GM18909 (cell line): ENCODE measurements around the gene JPH2.
"Not testable (repeated sequence)": the region's sequence is repeated elsewhere in the genome, so short reads cannot be mapped to it uniquely, and the experiment has no call there.

Experiments
- ATAC-seq: cut with Tn5 transposase; IDR thresholded peaks from one replicate; pipeline ENCODE4 v1.9.1; 2021; ENCODE audit warnings: mild to moderate bottlenecking; ENCODE audit not compliant: unreplicated experiment, poor library complexity

Gene JPH2

DNA sequence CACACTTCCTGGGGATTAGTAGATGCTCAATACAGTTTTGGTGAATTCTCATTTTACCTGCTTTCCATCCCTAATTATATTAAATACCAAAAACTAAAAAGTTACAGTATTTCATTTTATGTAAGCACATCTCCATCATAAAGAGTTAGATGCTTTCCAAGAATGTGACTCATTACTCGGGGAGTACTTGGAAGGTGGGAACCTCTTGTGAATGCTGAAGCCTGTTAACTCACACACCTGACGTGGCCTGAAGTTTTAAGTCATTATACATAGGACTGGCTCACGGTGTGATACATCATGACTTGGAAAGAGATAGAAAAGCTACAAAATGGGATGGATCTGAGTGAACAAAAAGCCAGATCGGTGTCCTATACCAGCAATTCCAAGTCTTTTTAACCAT lies 25.8 kb upstream of the JPH2 start:
- no peak for ATAC-seq

DNA sequence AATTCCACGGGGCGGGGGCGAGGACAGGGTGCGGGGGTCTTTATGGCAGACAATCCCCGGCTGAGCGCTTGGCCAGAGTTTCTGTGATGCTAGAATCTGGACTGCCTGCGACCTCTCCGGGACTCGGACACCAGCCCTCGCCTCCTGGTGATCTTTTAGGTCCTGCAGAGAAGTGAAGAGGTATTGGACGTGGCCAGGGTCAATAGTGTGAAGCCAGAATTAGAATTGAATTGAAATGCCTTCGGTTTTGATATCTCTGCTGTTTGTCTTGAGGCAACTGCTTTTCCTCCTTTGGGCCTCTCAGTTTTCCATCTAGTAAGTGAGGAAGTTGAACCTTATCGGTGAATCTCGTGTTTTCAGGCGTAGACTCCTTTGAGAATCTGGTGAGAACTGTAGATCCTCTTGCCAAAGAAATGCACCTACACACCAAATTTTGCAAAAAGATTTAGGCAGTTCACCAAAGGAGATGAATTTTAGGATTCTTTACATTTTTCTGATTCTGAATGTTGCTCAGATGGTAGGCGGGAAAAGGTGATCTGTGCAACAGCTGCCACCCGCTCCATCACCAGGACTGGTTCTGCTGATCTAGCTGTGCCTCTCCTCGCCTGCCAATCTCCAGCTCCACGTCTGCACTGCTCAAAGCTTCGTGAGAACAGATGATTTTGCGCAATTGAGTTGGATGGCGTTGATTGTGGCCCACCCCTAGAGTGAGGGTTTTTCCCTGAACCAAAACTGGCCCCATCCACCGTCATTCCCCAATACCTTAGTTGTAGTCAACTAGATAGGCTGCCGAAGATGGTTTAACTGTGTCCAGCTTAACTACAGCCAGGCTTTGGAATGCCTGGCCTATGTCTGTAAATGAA lies 24.4 kb upstream of the JPH2 start:
- ATAC-seq, result no peak

DNA sequence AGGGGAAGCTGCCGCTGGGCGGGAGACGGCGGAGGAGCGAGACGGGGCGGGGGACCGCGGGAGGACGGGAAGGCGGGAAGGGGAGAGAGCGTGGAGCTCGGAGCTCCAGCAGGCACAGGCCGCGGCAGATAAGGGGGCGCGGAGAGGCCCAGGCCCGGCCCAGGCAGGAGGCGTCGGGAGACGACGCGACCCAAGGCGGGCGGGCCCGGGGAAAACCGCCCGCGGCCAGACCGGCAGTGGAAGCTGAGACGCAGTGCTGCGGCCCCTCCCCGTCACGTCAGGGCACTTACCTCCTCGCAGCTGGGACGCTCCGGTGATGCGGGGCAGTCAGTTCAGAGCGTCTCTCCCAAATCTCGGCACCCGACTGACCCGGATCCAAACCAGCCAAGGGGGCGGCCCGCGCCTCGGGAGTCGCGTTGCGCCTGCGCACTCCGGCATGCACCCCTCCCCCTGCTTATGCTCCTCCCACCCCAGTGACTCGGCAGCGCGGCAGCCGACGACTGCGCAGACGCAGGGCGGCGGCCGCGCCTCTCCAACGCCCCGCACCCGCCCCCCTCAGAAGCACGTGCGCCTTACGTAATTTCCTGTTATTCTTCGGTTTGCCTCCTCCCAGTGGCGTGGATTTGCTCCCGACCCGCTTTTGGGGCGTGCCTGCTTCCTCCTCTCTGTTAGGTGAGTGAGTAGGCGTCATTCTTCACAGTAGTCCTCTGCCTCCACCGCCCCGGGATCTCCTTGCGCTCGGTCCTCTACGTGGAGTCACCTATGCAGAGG lies 23.6 kb upstream of the JPH2 start, which contains the start of gene OSER1:
OSER1 (minus strand) TSS at position 366 of the 771 bp plus-strand sequence. CDS start 3,814 bp downstream, outside the sequence.
- peak; percentile 87 for ATAC-seq

DNA sequence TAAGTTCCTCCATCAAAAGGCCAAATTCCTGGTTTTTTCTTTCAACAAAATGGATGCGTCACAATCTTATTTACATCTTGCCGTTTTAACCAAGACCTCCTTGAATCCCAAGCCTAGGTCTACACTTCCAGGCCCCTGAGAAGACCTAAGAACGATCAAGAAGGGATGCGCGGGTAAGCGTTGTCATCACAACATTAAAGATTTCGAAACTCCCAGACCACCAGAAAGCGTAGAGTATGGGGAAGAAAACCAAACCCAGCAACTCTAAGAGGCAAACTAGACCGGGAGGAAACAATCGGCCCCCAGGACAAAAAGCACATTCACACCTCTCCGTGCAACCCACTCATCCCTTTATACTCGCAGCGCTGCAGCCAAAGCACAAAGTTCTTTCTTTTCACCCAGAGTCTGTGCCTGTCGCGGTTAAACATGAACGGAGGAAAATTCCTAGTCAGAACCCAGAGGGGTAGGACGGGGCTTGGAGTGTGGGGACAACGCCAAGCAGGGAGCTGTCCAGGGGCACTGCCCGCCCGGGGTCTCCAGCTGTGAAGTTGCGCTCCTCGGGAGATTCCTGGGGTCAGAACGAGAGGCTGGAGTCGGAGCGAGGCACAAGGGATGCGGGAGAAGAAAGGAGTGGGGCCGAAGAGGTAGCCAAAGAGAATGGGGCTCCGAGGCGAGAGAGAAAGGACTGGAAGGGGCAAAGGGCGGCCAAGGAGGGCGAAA lies 22.9 kb upstream of the JPH2 start:
- no peak for ATAC-seq

DNA sequence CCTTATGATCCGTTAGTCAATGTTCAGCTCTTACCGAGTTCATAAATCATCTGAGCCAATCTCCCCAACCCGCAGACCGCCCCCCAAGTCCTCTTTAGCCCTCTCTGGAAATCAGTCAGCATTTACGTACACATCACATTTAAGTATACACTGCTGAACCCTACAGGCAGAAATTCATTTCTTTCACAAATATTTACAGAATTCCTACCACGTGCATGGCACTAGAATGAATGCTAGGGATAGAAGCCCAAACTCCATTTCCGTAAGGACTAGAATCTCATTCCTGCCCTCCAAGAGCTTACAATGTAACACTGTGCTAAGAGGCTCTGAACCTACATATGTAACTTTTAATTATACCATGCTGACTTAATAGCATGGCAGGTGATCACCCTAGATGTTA lies 21.8 kb upstream of the JPH2 start:
- ATAC-seq, result no peak

DNA sequence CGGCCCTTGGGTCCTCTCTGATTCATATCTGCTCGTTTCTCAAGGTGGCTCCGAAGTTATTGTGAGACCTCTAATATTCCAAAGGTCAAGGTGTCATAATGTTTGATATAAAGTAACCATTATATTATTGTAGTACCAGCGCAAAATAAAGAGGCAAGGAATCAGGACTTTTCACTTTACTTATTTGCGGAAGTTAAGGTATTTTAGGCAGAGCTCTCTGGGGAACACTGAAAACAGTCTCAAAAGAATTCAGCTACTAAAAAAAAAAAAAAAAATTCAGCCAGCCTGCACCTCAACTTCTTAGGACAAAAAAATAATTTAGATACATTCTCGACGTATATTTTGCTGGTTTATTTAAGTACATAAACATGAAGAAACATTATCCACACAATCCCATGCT lies 21.2 kb upstream of the JPH2 start:
- no peak for ATAC-seq

DNA sequence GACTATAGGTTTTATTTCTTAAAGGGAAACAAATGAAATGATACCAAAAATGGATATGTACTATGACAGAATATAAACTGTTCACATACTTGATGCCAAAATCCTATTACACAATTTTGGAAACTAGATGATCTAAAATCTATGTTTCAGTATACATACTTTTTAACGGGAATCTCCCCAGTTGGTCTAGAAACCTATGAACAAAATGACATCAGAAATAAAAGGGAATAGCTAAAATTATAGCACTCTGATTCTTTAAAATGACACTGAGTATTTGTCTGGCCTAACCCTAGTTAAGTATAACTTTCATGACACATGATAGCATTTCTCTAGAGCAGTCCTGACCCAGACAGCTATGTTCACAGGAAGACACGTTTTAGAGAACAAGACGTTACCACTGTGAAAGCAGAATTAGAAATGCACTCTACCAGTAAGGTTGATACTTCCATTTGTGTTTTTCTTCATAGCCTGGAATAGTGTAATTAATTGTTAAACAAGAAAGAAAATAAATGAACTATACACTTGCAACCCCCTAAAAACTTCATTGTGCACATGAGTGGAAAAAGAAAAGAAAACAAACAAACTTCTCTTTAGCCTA lies 20.2 kb upstream of the JPH2 start:
- no peak for ATAC-seq

DNA sequence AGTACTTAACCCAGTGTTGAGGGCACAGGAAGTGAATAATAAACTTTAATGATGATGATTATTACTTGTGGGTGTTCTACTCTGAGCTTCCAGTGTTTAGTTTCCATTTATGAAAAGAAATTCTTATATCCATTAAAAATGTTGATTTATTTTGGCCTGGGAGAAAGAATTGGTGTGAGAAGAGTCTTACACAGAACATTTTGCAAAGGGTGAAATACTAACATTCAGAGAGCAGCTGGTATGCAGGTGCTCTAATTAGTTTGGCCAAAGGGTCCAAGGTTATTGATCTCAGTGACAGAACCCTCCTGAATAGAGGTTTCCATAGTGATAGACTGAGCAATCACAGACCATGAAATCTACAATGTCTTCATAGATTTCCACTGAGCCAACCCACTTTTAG lies 19.1 kb upstream of the JPH2 start:
- ATAC-seq, result no peak

DNA sequence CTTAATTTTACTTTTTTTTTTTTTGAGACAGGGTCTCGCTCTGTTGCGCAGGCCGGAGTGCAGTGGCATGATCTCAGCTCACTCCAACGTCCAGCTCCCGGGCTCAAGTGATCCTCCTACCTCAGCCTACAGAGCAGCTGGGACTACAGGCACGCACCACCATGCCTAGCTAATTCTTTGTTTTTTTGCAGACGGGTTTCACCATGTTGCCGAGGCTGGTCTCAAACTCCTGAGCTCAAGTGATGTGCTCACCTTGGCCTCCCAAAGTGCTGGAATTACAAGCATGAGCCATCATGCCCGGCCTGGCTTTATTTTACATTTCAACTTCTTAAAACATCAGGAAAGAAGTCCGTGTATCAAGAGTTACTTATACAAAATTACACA lies 17.8 kb upstream of the JPH2 start:
- no peak for ATAC-seq

DNA sequence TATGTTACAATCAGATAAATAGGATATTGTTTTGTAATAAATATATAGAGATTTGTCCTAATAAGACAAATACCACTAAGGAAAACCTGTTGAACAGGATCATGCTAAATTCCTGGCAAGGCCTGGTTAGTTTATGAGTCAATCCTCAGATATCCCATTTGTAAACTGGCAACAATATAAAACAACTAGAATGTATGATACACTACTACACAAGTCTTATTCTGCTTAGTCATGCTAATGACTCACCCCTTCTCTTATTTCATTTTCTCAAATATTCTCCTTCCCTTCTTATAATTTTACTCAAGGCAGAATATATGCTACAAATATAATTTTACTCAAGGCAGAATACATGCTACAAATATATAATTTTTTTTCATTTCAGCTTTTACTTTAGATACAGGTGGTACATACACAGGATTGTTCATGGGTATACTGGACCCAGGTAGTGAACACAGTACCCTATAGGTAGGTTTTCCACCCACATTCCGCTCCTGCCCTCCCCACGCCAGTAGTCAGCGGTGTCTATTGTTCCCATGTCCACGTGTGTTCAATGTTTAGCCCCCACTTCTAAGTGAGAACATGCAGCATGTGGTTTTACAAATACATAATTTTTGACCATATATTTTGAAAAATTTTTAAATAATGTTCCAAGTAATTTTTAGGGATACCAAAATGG lies 17.3 kb upstream of the JPH2 start:
- ATAC-seq, result no peak

DNA sequence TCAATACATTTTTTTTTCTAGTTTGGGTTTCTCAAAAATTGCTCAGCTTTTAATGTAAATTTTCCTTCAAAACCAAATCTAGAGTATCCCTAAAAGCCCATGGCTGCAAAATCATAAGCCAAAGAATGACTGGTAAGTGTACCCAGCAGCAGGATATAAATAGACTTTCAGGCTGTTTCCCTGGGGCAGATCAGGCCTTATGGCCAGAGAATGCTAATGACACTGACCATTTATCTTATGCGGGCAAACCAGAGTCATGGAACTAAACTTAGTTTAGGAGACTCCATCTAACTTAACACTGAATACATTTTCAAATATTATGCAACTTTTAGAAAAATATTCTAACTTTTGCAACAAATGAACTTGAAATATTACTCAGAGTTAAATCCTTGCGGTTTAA lies 16.2 kb upstream of the JPH2 start:
- no peak for ATAC-seq

DNA sequence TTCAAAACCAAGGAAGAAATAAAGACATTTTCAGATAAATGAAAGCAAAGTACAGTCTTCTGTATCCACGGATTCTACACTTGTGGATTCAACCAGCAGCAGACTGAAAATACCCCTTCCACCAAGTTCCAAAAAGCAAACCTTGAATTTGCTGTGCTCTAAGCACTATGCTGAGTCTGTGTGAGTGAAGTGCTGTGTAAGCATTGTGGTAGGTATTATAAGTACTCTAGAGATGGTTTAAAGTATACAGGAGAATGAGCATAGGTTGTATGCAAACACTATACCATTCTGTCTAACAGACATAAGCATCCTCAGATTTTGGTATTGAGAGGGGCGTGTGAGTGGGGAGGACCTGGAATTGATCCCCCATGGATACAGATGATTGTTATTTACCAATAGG lies 14.0 kb upstream of the JPH2 start:
- ATAC-seq, result no peak

DNA sequence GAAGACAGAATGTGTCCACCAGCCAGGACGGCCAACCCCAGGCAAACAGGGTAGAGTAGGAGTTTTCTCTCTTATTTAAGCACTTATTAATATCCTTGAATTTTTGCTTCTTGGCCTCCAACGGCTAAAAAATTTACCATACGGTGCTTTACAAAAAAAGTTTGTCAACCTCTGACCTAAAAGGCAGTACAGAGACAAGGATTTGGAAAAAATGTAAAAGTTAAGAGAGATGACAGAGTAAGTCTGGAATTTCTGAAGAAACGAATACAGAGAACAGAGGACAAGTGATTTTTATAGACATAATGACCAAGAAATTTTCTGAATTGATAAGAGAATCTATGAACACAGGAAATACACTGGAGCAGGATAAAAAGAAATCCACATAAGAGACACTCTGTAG lies 13.4 kb upstream of the JPH2 start:
- no peak for ATAC-seq

DNA sequence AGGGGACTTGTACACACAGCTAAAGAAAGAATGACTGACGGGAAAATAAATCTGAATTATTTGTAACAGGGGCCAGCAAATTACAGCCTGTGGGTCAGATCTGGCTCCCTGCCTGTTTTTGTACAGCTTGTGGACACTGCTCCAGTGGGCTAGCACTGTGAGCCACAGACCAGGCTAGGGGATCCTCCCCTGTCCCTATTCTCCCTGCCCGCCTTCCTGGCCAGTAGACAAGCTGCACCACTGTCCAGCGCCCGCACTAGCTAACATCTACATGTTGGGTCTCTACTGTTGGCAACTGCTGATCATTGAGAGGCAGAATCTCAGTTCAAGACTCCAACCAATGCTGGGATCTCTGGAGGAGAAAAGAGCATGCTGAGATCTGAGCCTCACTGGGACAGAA lies 12.9 kb upstream of the JPH2 start:
- ATAC-seq, result no peak

DNA sequence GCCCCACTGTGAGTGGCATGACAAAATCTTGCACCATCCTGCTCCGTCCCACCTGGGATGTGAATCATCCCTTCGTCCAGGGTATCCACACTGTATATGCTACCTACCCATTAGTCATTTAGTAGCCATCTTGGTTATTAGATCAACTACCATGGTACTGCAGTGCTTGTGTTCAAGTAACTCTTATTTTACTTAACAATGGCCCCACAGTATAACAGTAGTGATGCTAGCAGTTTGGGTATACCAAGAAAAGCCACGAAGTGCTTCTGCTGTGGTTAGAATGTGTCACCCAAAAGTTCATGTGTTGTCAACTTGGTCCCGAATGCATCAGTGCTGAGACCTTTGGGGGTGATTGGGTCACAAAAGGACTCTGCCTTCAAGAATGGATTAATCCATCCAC lies 11.9 kb upstream of the JPH2 start:
- ATAC-seq, result no peak

DNA sequence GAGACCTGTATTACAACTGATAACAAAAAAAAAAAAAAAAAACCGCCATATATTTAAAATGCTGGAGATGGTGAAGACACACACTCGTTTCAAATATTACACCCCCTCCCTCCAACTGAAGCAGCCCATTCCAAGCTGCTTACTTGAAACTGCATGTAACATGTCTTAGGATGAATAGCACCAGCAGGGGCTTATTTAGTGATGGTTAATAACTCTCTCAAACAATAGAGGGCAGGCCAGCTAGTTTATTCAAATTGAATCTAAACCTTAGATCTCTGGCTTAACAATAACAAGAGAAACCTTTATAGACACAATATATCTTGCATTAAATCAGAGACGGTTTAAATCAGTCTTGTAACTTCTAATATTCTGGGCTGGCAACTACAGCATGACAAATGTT lies 9.3 kb upstream of the JPH2 start:
- no peak for ATAC-seq

DNA sequence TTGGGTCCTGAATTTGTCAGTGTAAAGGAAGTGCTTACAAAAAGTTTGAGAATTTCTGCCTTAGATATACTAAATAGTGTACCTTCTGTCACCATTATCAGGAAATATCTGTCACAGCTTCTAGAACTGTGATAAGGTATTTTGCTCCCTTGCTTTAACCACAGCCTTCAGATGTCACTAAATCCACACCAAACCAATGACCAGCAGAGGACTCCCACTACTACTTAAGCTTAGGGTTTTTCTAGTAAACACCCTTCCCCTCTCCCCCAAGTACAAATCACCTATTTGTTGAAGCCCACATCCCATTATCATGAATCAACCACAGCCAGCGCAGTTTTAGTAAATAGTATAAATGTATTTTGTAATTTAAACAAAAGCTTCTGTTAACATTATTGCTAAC lies 8.6 kb upstream of the JPH2 start:
- no peak for ATAC-seq

DNA sequence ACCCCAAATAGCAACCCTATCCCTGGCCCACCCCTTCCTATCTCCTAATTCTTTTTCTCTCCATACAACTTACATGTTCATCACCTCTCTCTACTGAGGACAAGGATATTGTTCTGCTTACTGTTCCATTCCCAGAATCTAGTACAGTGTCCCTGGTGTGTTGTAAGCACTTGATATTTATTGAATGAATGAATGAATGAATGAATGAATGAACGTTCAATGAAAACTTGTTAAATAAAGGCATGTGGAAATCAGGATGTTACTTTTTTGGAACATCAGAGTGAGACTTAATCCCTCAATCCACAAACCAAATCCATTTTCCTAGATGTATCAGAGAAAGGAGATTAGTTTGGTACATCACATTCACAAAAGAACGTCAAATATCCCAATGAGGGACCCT lies 6.8 kb upstream of the JPH2 start:
- ATAC-seq, result no peak

DNA sequence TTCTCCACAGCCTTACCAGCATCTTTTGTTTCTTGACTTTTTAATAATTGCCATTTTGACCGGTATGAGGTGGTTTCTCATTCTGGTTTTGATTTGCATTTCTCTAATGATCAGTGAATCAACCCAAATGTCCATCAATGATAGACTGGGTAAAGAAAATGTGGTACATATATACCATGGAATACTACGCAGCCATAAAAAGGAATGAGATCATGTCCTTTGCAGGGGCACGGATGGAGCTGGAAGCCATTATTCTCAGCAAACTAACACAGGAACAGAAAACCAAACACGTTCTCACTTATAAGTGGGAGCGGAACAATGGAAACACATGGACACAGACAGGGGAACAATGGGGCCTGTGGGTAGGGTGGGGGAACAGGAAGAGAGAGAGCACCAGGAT lies 4.7 kb upstream of the JPH2 start:
- ATAC-seq, result not testable (repeated sequence)

DNA sequence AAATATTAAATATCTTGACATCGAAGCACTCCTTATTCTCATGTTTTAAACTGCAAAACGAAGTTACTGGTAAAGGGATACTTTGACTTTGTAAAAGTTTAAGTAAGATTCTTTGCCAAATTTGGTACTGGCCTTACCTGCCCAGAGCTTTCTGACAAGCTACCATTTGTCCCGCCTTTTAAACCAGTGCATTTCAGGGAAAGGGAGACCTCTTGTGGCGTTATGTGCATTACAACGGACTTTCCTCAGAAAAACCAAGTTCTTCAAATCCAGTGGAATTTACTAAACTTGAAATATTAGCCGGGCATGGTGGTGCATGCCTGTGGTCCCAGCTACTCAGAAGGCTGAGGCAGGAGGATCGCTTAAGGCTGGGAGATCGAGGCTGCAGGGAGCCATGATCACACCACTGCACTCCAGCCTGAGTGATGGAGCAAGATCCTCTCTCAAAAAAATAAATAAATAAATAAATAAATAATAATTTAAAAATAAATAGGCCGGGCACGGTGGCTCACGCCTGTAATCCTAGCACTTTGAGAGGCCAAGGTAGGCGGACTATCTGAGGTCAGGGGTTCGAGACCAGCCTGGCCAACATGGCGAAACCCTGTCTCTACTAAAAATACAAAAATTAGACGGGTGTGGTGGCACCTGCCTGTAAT lies 3.3 kb upstream of the JPH2 start:
- not testable (repeated sequence) for ATAC-seq
